NCI-H524 (cell line): ENCODE measurements around the gene IRF7.
"Not testable (repeated sequence)": the region's sequence is repeated elsewhere in the genome, so short reads cannot be mapped to it uniquely, and the experiment has no call there.

Experiments used
- DNase-seq, 2 experiments: peaks; one replicate each; lab custom pipeline; 2025; lab: John Stamatoyannopoulos, UW

The IRF7 gene

GRCh38 chr11:615504-616319 lies at the start of gene IRF7:
IRF7 (minus strand) TSS chr11:615950; CDS start chr11:615364, 586 bp downstream.
- no peak for DNase-seq

DNA sequence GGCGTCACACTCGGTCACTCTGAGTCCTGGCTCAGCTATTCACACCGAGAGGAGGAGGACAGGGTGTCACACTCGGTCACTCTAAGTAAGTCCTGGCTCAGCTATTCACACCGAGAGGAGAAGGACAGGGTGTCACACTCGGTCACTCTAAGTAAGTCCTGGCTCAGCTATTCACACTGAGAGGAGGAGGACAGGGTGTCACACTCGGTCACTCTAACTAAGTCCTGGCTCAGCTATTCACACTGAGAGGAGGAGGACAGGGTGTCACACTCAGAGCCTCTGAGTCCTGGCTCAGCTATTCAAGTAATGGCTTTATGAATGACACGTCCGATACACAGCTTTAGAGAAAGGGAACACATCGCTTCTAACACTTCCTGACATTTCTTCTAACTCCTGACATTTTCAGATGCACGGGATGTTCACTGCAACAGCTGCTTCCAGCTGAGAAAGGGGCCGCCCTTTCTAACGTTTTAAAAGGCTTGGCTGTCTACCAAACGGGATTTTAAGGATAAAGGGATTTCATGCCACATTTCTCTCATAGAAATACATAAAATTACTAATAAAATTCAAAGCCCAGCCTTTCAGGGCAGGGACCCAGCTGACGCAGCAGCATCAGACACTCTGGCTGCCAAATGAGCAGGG lies 49.4 kb upstream of the IRF7 start:
- no peak for DNase-seq

GRCh38 chr11:662689-663274 lies 47.0 kb upstream of the IRF7 start:
- DNase-seq: peak in 1 of 2 experiments; percentile 41

GRCh38 chr11:660681-661444 lies 45.1 kb upstream of the IRF7 start:
- DNase-seq: no peak

- DNase-seq: no peak
These were observed 44.5 kb upstream of the IRF7 start for GRCh38 chr11:660281-660680.

DNA sequence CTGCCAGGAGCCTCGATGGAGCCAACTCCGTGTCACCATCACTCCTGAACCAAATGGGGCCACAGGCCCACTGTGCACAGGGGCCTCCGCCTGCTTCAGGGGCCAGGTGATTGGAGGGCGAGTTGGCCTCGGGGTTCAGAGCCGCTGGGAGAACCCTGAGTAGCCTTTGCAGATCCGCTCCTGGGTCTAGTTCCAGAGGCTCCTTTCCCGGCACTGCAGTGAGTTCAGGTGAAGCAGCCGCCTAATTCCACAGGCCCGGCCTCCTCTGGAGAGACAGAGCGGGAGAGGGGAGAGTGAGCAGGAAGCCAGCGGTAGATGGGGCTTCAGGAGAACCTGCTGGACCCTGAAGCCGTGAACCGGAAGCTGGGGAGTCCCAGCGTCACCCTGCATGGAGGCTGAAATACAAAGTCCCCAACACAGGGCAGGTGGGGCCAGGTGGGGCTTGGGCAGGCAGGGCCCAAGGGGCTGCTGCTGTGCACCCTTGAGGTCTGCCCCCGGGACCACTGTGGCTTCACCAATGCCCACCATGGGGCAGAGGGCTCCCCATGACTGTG lies 43.9 kb upstream of the IRF7 start:
- DNase-seq: no peak

DNA sequence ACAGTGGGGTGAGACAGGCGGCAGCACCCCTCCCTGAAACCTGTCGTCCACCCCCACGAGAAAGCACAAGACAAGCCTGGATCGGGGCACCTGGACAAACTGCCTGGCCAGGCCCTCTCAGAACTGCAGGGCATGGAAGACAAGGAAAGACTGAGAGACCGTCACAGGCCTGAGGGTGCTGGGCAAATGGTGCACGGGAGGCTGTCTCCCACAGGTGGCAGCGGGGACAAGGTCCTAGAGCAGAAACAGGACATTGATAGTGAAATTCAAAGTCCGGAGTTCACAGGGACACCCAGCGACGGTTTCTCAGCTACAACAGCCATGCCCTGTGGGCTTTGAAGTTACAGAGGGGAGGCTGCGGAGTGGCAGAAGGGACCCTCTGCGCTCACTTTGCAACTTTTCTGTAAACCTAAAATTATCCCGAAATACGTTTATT lies 42.0 kb upstream of the IRF7 start:
- DNase-seq: no peak

GRCh38 chr11:656866-657265 lies 41.1 kb upstream of the IRF7 start:
- DNase-seq: no peak

GRCh38 chr11:656426-656825 lies 40.7 kb upstream of the IRF7 start:
- DNase-seq: no peak

DNA sequence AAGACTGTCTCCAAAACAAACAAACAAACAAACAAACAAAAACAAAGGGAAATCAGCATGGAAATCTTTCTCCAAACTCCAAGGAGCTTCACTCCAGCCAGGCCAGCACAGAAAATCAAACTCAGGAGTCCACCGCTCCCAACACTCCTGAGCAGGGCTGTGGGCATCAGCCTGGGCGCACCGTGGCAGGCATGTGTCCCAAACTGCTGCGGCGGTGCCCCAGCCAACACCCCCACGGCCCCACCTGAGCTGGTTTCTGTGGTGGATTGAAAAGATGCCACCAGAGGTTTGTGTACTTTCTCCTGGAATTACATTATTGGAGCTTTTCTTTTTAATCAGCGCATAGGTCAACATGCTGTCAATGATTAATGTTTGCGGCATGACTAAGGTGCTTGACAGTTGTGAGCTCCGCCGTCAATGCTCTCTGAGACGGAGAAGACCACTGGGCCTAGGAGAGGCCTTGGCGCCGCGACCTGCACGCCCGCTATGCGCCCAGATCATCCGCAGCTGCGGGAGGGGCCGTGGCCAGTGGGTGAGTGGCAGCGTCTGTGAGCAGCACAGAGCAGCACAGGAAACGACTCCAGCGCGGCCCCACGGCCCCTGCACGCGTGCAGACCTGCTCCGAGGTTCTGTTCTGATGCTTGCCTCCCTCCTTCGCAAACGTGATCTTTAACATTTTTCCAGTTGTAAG lies 39.4 kb upstream of the IRF7 start:
- no peak for DNase-seq

DNA sequence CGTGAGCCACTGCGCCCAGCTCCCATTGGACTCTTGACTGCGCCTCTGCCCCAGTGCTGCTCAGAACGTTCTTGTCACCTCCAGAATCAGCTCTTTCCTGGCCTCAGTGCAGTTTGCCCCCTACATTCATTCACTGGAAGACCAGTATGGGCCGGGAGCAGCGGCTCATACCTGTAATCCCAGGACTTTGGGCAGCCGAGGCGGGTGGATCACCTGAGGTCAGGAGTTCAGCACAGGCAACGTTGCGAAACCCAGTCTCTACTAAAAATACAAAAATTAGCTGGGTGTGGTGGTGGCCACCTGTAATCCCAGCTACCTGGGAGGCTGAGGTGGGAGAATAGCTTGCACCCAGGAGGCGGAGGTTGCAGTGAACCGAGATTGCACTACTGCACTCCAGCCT lies 38.7 kb upstream of the IRF7 start:
- not testable (repeated sequence) for DNase-seq

DNA sequence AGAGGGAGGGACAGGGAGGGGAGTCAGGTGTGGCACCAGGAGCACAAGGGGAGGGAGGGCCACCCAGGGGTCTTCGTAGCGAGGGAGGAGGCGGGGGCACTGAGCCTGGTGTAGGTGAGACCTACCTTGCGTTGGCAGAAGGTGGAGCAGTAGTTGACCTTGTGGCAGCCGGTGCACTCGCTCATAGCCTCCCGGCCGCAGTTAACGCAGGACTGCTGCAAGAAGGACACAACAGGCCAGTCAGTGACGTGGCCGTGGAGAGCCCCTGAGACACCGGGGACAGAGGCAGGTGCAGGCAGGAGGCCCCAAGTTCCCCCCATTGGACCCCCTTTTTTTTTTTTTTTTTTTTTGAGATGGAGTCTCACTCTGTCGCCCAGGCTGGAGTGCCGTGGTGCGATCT lies 38.1 kb upstream of the IRF7 start:
- DNase-seq: no peak

DNA sequence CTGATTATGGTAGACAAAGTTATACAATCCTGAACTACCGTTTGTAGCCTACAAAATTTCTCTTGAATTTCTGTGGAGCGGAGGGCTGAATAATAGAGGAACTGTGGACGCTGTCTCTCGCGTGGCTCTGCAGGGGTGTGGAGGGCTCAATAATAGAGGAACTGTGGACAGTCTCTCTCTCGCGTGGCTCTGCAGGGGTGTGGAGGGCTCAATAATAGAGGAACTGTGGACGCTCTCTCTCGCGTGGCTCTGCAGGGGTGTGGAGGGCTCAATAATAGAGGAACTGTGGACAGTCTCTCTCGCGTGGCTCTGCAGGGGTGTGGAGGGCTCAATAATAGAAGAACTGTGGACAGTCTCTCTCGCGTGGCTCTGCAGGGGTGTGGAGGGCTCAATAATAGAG lies 37.4 kb upstream of the IRF7 start:
- DNase-seq: not testable (repeated sequence)

- no peak for DNase-seq
These were observed 34.7 kb upstream of the IRF7 start for GRCh38 chr11:650482-650881.

DNA sequence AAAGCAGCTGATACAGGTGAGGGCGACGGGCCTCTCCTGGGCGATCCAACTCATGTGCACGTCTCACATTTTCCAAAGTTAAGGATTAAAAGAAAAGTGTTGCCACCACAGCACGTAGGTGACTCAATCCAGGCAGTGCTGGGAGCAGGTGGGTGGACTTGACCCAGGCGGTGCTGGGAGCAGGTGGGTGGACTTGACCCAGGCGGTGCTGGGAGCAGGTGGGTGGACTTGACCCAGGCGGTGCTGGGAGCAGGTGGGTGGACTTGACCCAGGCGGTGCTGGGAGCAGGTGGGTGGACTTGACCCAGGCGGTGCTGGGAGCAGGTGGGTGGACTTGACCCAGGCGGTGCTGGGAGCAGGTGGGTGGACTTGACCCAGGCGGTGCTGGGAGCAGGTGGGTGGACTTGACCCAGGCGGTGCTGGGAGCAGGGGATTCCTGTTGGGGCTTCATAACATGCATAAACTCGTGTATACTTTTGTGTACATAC lies 32.0 kb upstream of the IRF7 start:
- not testable (repeated sequence) for DNase-seq

GRCh38 chr11:646214-646613 lies 30.5 kb upstream of the IRF7 start:
- DNase-seq: no peak

- no peak for DNase-seq
These were observed 29.8 kb upstream of the IRF7 start for GRCh38 chr11:645536-645935.

DNA sequence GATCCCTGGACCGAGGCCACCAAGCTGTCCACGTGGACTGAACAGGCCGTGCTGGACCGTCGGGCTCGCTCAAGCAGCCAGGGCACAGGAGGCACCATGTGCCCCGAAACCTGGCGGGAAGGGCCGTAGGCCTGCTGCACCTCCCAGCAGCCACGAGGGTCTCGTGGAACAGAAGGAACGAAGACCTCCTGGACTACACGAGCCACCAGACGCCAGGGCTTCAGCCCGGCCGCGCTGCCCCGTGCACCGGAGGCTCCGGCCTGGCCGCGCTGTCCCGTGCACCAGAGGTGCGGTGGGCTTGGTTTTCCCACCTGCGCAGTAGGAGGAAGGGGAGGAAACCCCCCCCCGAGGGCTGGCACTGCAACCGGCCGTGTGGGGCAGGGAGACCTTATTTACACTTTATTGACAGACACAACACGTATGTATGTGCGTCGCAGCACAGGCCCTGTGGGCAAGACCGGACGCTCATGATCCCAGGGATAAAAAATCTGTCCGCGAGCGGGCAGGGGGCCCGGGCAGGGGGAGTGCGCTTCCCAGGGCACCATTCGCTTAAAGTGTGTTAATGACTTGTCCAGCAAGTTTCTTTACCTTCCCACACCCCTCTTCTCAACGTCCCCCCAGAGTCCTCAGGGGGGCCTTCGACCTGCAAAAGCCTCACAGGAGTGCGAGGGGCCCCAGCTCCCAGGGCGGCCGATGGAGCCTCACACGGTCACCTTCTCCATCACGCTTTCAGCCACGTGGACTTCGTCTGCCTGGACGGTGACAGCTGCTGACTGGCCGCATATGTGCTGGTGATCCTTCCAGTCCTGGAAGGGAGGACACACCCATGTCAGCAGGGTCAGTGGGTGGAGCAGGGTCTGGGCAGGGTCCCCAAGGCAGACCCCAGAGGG lies 28.3 kb upstream of the IRF7 start:
- DNase-seq: no peak

DNA sequence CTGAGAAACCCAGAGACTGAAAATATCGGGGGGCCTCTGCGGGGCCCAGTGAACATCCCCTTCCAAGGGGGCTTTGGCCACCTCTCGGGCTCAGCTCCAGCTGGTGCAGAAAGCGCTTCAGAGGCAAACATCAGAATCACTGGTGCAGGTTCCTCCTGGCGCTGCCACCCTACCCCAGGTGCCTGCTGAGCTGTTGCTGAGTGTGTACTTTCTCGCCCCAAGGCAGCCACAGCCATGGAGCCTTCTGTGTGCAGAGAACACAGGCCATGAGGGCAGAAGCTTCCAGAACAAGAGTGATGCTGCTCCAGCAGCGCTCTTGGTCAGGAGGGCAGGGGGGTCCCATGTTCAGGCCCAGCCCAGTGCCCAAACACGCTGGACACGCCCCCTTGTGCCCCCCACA lies 27.6 kb upstream of the IRF7 start:
- no peak for DNase-seq

DNA sequence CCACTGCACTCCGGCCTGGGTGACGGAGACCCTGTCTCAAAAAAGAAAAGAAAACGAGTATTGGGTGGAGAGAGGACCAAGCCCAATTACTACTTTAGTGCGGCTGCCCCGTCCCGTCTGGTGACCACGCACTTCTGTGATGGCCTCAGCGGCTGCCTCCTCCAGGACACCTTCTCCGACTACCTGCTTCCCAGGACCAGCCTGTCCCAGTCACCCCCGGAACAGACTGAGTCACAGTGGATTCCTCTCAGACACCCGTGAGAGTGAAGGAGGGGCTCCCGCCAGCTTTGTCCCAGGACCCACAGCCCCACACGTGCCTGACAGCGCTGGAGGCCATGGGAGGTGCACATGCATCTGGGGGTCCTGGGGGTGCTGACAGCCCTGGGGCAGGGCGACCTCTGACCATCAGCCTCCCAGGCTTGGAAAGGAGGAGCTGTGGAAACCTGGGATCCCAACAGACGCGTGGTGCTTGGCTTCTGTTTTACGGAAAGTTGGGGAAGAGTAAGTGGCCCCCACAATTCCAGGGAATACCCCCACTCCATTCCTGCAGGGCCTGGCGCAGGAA lies 26.1 kb upstream of the IRF7 start:
- DNase-seq: no peak
